ENCODE data around the gene WASHC1. TPM values are rescaled to one million over a fixed set of nuclear protein-coding genes. Genes with fewer than 3 reads are reported as not detected.
"Not testable (repeated sequence)": the region's sequence is repeated elsewhere in the genome, so short reads cannot be mapped to it uniquely, and the experiment has no call there.

WASHC1 gene
- total and polyA plus RNA-seq, 2 of the 13 experiments (the other 11 are each of a cell fraction or from before 2014, with no cell fraction given) = 10.9 to 13.0 TPM

DNA sequence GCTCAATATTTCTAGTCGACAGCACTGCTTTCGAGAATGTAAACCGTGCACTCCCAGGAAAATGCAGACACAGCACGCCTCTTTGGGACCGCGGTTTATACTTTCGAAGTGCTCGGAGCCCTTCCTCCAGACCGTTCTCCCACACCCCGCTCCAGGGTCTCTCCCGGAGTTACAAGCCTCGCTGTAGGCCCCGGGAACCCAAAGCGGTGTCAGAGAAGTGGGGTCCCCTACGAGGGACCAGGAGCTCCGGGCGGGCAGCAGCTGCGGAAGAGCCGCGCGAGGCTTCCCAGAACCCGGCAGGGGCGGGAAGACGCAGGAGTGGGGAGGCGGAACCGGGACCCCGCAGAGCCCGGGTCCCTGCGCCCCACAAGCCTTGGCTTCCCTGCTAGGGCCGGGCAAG, 481 bp downstream of the WASHC1 start:
- ATAC-seq; CTCF ChIA-PET (ENCODE audit: low intra/inter-chr PET ratio, low total read pairs); H3K9me3 ChIP-seq (ENCODE audit: low read length); H3K4me2 ChIP-seq (ENCODE audit: low read depth, low read length); H4K20me1 ChIP-seq (ENCODE audit: insufficient read depth, low read length); H3K27ac ChIP-seq (ENCODE audit: extremely low read length, insufficient read depth, low read length); DNase-seq (ENCODE audit: low spot score); intact Hi-C loops (cut with micrococcal nuclease; ENCODE audit: unreplicated experiment); BruUV-seq (replicated peaks); H3K36me3 ChIP-seq (replicated peaks in 1 of 2; ENCODE audit: control insufficient read depth in 1 of 2, insufficient read depth in 2 of 2, low read length in 2 of 2); H3K27me3 ChIP-seq (ENCODE audit: control insufficient read depth in 1 of 2, insufficient read depth in 2 of 2, low read length in 2 of 2); H3K79me2 ChIP-seq (ENCODE audit: insufficient read depth, low read length); FAIRE-seq; in situ Hi-C loops (cut with HindIII; ENCODE audit: extremely low pct_ligation_motif_present, low pct_unique_long_range_greater_than_20kb); H2AFZ ChIP-seq (ENCODE audit: low read length); H3K4me1 ChIP-seq (ENCODE audit: insufficient read depth, low read length); POLR2A ChIA-PET: not testable (repeated sequence)
- WGBS (ENCODE audit: low lambda C conversion rate) = 0% methylated on average over 8 of the region's 30 CpGs
- peak overlapping the region; percentile 43; the same call in 1 of the 2 replicates for H3K9ac ChIP-seq (ENCODE audit: insufficient read depth, low read depth, low read length)
- H3K4me3 ChIP-seq (replicated peaks in 1 of 3; ENCODE audit: insufficient read depth in 1 of 3, low read depth in 2 of 3, low read length in 3 of 3) = peak overlapping the region in 2 of 3 experiments; percentile 52 to 57; a peak in 4 of 6 replicates

DNA sequence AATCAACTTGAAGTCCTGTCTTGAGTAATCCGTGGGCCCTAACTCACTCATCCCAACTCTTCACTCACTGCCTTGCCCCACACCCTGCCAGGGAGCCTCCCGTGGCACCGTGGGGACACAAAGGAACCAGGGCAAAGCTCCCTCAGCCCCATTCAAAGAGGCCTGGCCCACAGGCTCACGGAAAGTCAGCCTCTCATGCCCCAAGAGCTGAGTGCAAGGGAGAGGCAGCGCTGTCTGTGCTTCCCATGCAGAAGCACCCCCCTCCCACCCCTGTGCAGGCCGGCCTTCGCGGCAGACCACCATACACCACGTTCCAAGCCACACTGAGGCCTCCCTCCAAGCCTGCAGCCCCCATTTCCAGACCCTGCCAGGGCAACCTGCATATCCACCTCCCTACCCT, 7.6 kb downstream of the WASHC1 start:
- H3K27me3 ChIP-seq (ENCODE audit: control insufficient read depth in 1 of 2, insufficient read depth in 2 of 2, low read length in 2 of 2); H4K20me1 ChIP-seq (ENCODE audit: insufficient read depth, low read length); H3K4me2 ChIP-seq (ENCODE audit: low read depth, low read length); DNase-seq (ENCODE audit: low spot score); FAIRE-seq; H3K4me3 ChIP-seq (replicated peaks in 1 of 3; ENCODE audit: insufficient read depth in 1 of 3, low read depth in 2 of 3, low read length in 3 of 3); H3K27ac ChIP-seq (ENCODE audit: extremely low read length, insufficient read depth, low read length); H3K36me3 ChIP-seq (replicated peaks in 1 of 2; ENCODE audit: control insufficient read depth in 1 of 2, insufficient read depth in 2 of 2, low read length in 2 of 2); H3K9me3 ChIP-seq (ENCODE audit: low read length); H2AFZ ChIP-seq (ENCODE audit: low read length); POLR2A ChIA-PET; ATAC-seq; intact Hi-C loops (cut with micrococcal nuclease; ENCODE audit: unreplicated experiment); in situ Hi-C loops (cut with HindIII; ENCODE audit: extremely low pct_ligation_motif_present, low pct_unique_long_range_greater_than_20kb); H3K79me2 ChIP-seq (ENCODE audit: insufficient read depth, low read length); CTCF ChIA-PET (ENCODE audit: low intra/inter-chr PET ratio, low total read pairs); H3K4me1 ChIP-seq (ENCODE audit: insufficient read depth, low read length); H3K9ac ChIP-seq (ENCODE audit: insufficient read depth, low read depth, low read length): not testable (repeated sequence)
- TSS peak; percentile 74 for BruUV-seq (replicated peaks)
- no CpG with 5 or more reads among the region's 9 CpGs for WGBS (ENCODE audit: low lambda C conversion rate)

DNA sequence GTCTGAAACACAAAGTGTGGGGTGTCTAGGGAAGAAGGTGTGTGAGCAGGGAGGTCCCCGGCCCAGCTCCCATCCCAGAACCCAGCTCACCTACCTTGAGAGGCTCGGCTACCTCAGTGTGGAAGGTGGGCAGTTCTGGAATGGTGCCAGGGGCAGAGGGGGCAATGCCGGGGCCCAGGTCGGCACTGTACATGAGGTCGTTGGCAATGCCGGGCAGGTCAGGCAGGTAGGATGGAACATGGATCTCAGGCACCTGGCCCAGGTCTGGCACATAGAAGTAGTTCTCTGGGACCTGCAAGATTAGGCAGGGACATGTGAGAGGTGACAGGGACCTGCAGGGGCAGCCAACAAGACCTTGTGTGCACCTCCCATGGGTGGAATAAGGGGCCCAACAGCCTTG, 12.4 kb downstream of the WASHC1 start:
- intact Hi-C loops (cut with micrococcal nuclease; ENCODE audit: unreplicated experiment); H3K9me3 ChIP-seq (ENCODE audit: low read length); BruUV-seq (replicated peaks); H4K20me1 ChIP-seq (ENCODE audit: insufficient read depth, low read length); ATAC-seq; in situ Hi-C loops (cut with HindIII; ENCODE audit: extremely low pct_ligation_motif_present, low pct_unique_long_range_greater_than_20kb); H3K4me2 ChIP-seq (ENCODE audit: low read depth, low read length); POLR2A ChIA-PET; H3K79me2 ChIP-seq (ENCODE audit: insufficient read depth, low read length); CTCF ChIA-PET (ENCODE audit: low intra/inter-chr PET ratio, low total read pairs); H3K9ac ChIP-seq (ENCODE audit: insufficient read depth, low read depth, low read length); DNase-seq (ENCODE audit: low spot score); H2AFZ ChIP-seq (ENCODE audit: low read length); H3K36me3 ChIP-seq (replicated peaks in 1 of 2; ENCODE audit: control insufficient read depth in 1 of 2, insufficient read depth in 2 of 2, low read length in 2 of 2); H3K27me3 ChIP-seq (ENCODE audit: control insufficient read depth in 1 of 2, insufficient read depth in 2 of 2, low read length in 2 of 2); H3K4me1 ChIP-seq (ENCODE audit: insufficient read depth, low read length); H3K4me3 ChIP-seq (replicated peaks in 1 of 3; ENCODE audit: insufficient read depth in 1 of 3, low read depth in 2 of 3, low read length in 3 of 3); H3K27ac ChIP-seq (ENCODE audit: extremely low read length, insufficient read depth, low read length); FAIRE-seq: not testable (repeated sequence)
- no CpG with 5 or more reads among the region's 6 CpGs for WGBS (ENCODE audit: low lambda C conversion rate)

DNA sequence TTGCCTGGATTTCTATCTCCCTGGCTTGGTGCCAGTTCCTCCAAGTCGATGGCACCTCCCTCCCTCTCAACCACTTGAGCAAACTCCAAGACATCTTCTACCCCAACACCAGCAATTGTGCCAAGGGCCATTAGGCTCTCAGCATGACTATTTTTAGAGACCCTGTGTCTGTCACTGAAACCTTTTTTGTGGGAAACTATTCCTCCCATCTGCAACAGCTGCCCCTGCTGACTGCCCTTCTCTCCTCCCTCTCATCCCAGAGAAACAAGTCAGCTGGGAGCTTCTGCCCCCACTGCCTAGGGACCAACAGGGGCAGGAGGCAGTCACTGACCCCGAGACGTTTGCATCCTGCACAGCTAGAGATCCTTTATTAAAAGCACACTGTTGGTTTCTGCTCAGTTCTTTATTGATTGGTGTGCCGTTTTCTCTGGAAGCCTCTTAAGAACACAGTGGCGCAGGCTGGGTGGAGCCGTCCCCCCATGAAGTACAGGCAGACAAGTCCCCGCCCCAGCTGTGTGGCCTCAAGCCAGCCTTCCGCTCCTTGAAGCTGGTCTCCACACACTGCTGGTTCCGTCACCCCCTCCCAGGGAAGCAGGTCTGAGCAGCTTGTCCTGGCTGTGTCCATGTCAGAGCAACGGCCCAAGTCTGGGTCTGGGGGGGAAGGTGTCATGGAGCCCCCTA, 15.0 kb downstream of the WASHC1 start:
- intact Hi-C loops (cut with micrococcal nuclease; ENCODE audit: unreplicated experiment) = not testable (repeated sequence)

More for the DNA sequence above, 15.0 kb downstream of the WASHC1 start:
- CTCF ChIA-PET (ENCODE audit: low intra/inter-chr PET ratio, low total read pairs); H2AFZ ChIP-seq (ENCODE audit: low read length); POLR2A ChIA-PET; in situ Hi-C loops (cut with HindIII; ENCODE audit: extremely low pct_ligation_motif_present, low pct_unique_long_range_greater_than_20kb); H3K79me2 ChIP-seq (ENCODE audit: insufficient read depth, low read length); H4K20me1 ChIP-seq (ENCODE audit: insufficient read depth, low read length); H3K4me3 ChIP-seq (replicated peaks in 1 of 3; ENCODE audit: insufficient read depth in 1 of 3, low read depth in 2 of 3, low read length in 3 of 3); H3K27me3 ChIP-seq (ENCODE audit: control insufficient read depth in 1 of 2, insufficient read depth in 2 of 2, low read length in 2 of 2); BruUV-seq (replicated peaks); H3K27ac ChIP-seq (ENCODE audit: extremely low read length, insufficient read depth, low read length); H3K9me3 ChIP-seq (ENCODE audit: low read length); DNase-seq (ENCODE audit: low spot score); ATAC-seq; FAIRE-seq; H3K36me3 ChIP-seq (replicated peaks in 1 of 2; ENCODE audit: control insufficient read depth in 1 of 2, insufficient read depth in 2 of 2, low read length in 2 of 2); H3K4me2 ChIP-seq (ENCODE audit: low read depth, low read length); H3K4me1 ChIP-seq (ENCODE audit: insufficient read depth, low read length); H3K9ac ChIP-seq (ENCODE audit: insufficient read depth, low read depth, low read length): not testable (repeated sequence)
- 96% methylated on average over 5 of the region's 10 CpGs for WGBS (ENCODE audit: low lambda C conversion rate)

Data from HepG2 (cell line).